ENCODE data around the gene NR1D1. TPM values are rescaled to one million over a fixed set of nuclear protein-coding genes. Genes with fewer than 3 reads are reported as not detected.

The NR1D1 gene
- polyA plus RNA-seq, 1 of the 3 experiments (the other 2 are of a cell fraction): 6.5 TPM

GRCh38 chr17:40059729-40060475, 40.5 kb downstream of the NR1D1 start:
- peaks cover 10 to 19% of the 10 kb centered on the region in 2 experiments; a peak in 3 of 4 replicates for H3K4me1 ChIP-seq (ENCODE audit: control insufficient read depth in 1 of 2, insufficient read depth in 2 of 2, low read depth in 1 of 2, low read length in 1 of 2)
- ChIA-PET CTCF (interaction anchor here (0.6 to 12.8 kb wide), 7 partner anchors 9 to 47 kb away, joined by 3 to 160 read pairs (median 9); no protein-coding TSS in a partner anchor), POLR2A (interaction anchor here (0.5 kb wide), 1 partner anchor 24 kb away, joined by 5 read pairs; no protein-coding TSS in a partner anchor)
- H3K27me3 ChIP-seq (ENCODE audit: insufficient read depth): no peaks in the 10 kb centered on the region
- H3K36me3 ChIP-seq (replicated peaks in 1 of 2; ENCODE audit: control insufficient read depth in 1 of 2, insufficient read depth in 2 of 2, low read length in 1 of 2): no peaks in the 10 kb centered on the region
- no peaks in the 10 kb centered on the region for H4K20me1 ChIP-seq (ENCODE audit: insufficient read depth)
- no peak overlapping the region for H3K4me2 ChIP-seq
- H3K79me2 ChIP-seq (ENCODE audit: insufficient read depth): peaks cover 8% of the 10 kb centered on the region; the same call in 1 of the 2 replicates
- H3K4me3 ChIP-seq (ENCODE audit: low read depth in 2 of 2, low read length in 1 of 2): no peak overlapping the region
- no peaks in the 10 kb centered on the region for H3K9me3 ChIP-seq
- no peaks in the 10 kb centered on the region for H3K9me2 ChIP-seq
- WGBS (ENCODE audit: low lambda C conversion rate): 76% methylated on average over 8 of the region's 8 CpGs
- TF ChIP-seq EP300 (IDR thresholded peaks at IDR 0.05; ENCODE audit: borderline replicate concordance in 1 of 2, low read depth in 1 of 2, low read length in 1 of 2): no peak
- no peak for TF ChIP-seq IRF3 (IDR thresholded peaks at IDR 0.05; ENCODE audit: low read depth, low read length)
- TF ChIP-seq RAD21 (IDR thresholded peaks at IDR 0.05; ENCODE audit: low read length): no peak
- TF ChIP-seq JUND (IDR thresholded peaks at IDR 0.05): no peak
- TF ChIP-seq POLR2AphosphoS5 (IDR thresholded peaks at IDR 0.05; ENCODE audit: low read depth, low read length): no peak
- TF ChIP-seq MEF2A (IDR thresholded peaks at IDR 0.05; ENCODE audit: borderline replicate concordance, low read depth): no peak
- TF ChIP-seq TEAD4 (IDR thresholded peaks at IDR 0.05; ENCODE audit: borderline replicate concordance, insufficient read depth): no peak
- no peak for TF ChIP-seq RCOR1 (IDR thresholded peaks at IDR 0.05; ENCODE audit: low read length)
- TF ChIP-seq TAF1 (IDR thresholded peaks at IDR 0.05; ENCODE audit: borderline replicate concordance, low read depth, low read length): no peak
- TF ChIP-seq, protein P1, sequence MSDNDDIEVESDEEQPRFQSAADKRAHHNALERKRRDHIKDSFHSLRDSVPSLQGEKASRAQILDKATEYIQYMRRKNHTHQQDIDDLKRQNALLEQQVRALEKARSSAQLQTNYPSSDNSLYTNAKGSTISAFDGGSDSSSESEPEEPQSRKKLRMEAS (IDR thresholded peaks at IDR 0.05; ENCODE audit: low read depth): no peak
- no peak for TF ChIP-seq USF2 (IDR thresholded peaks at IDR 0.05; ENCODE audit: borderline replicate concordance, low read depth, low read length)
- TF ChIP-seq FOXJ3 (CRISPR knock-in tag; IDR thresholded peaks at IDR 0.05): no peak
- no peak for TF ChIP-seq GABPA (IDR thresholded peaks at IDR 0.05; ENCODE audit: low read depth)
- DNase-seq: no peak
- H3K27ac ChIP-seq (ENCODE audit: low read depth in 2 of 2, low read length in 1 of 2): no peak overlapping the region
- peaks cover 7% of the 10 kb centered on the region for H3F3A ChIP-seq (replicated peaks; ENCODE audit: insufficient read depth)
- no peak overlapping the region for H2AFZ ChIP-seq (ENCODE audit: low read depth)
- H3K9ac ChIP-seq: no peak overlapping the region

DNA sequence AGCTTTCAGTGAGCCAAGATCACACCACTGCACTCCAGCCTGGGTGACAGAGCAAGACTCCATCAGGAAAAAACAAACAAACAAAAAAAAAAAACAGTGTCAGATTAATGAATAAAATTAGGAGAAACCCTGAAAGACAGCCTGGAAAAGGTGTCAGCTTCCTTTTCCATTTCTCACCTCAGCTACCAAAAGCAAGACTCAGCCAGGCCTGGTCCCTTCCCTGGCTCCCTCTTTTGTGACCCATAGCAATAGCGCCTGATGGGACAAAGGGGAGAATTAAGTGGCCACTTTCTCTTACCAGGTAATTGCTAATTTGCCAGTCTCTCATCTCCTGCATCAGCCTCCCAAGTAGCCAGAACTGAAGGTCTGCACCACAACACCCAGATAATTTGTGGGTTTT, 41.5 kb downstream of the NR1D1 start:
- H2AFZ ChIP-seq (ENCODE audit: low read depth): no peak overlapping the region
- POLR2A ChIA-PET: no interaction called here
- WGBS (ENCODE audit: low lambda C conversion rate): 100% methylated on average over 1 of the region's 1 CpG
- no peak for TF ChIP-seq CTCF (IDR thresholded peaks at IDR 0.05)
- no peak for TF ChIP-seq USF2 (IDR thresholded peaks at IDR 0.05; ENCODE audit: borderline replicate concordance, low read depth, low read length)
- no peak for TF ChIP-seq EP300 (IDR thresholded peaks at IDR 0.05; ENCODE audit: borderline replicate concordance in 1 of 2, low read depth in 1 of 2, low read length in 1 of 2)
- TF ChIP-seq TEAD4 (IDR thresholded peaks at IDR 0.05; ENCODE audit: borderline replicate concordance, insufficient read depth): no peak
- TF ChIP-seq TAF1 (IDR thresholded peaks at IDR 0.05; ENCODE audit: borderline replicate concordance, low read depth, low read length): no peak
- TF ChIP-seq MEF2A (IDR thresholded peaks at IDR 0.05; ENCODE audit: borderline replicate concordance, low read depth): no peak
- TF ChIP-seq NFIC (IDR thresholded peaks at IDR 0.05; ENCODE audit: borderline replicate concordance): no peak
- TF ChIP-seq MXI1 (IDR thresholded peaks at IDR 0.05; ENCODE audit: low read depth, low read length): no peak
- TF ChIP-seq, protein P2, sequence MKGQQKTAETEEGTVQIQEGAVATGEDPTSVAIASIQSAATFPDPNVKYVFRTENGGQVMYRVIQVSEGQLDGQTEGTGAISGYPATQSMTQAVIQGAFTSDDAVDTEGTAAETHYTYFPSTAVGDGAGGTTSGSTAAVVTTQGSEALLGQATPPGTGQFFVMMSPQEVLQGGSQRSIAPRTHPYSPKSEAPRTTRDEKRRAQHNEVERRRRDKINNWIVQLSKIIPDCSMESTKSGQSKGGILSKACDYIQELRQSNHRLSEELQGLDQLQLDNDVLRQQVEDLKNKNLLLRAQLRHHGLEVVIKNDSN (IDR thresholded peaks at IDR 0.05; ENCODE audit: borderline replicate concordance, low read depth): no peak
- no peak for TF ChIP-seq GATA2 (CRISPR knock-in tag; IDR thresholded peaks at IDR 0.05)
- no peak for TF ChIP-seq RAD21 (IDR thresholded peaks at IDR 0.05; ENCODE audit: low read length)
- no peak for TF ChIP-seq SIN3A (IDR thresholded peaks at IDR 0.05; ENCODE audit: borderline replicate concordance, low read depth, low read length)

More for the DNA sequence above, 41.5 kb downstream of the NR1D1 start:
- H3K27me3 ChIP-seq (ENCODE audit: insufficient read depth): no peaks in the 10 kb centered on the region
- CTCF ChIA-PET: interaction anchor here (0.8 to 12.8 kb wide), 8 partner anchors 17 to 109 kb away, joined by 3 to 100 read pairs (median 8); no protein-coding TSS in a partner anchor
- H3K36me3 ChIP-seq (replicated peaks in 1 of 2; ENCODE audit: control insufficient read depth in 1 of 2, insufficient read depth in 2 of 2, low read length in 1 of 2): no peaks in the 10 kb centered on the region
- H3K4me1 ChIP-seq (ENCODE audit: control insufficient read depth in 1 of 2, insufficient read depth in 2 of 2, low read depth in 1 of 2, low read length in 1 of 2): peaks cover 0 to 11% of the 10 kb centered on the region in 2 experiments; a peak in 1 of 4 replicates
- no peaks in the 10 kb centered on the region for H4K20me1 ChIP-seq (ENCODE audit: insufficient read depth)
- no peak overlapping the region for H3K4me3 ChIP-seq (ENCODE audit: low read depth in 2 of 2, low read length in 1 of 2)
- no peak overlapping the region for H3K4me2 ChIP-seq
- peaks cover 4% of the 10 kb centered on the region for H3F3A ChIP-seq (replicated peaks; ENCODE audit: insufficient read depth)
- DNase-seq: no peak
- H3K9me2 ChIP-seq: no peaks in the 10 kb centered on the region
- H3K27ac ChIP-seq (ENCODE audit: low read depth in 2 of 2, low read length in 1 of 2): no peak overlapping the region
- no peaks in the 10 kb centered on the region for H3K9me3 ChIP-seq
- peaks cover 9% of the 10 kb centered on the region; the same call in 1 of the 2 replicates for H3K79me2 ChIP-seq (ENCODE audit: insufficient read depth)
- no peak overlapping the region for H3K9ac ChIP-seq
